OCI-LY1 (cell line): Measurements from ENCODE around the gene SEMA4A.

Experiments used
- EZH2 ChIP-seq: fragments of 200-600 bp; sonication (generic), shearing (Covaris generic); IDR thresholded peaks from 2 replicates; pipeline ENCODE4 v1.8.0; 2017; ENCODE audit warnings: borderline replicate concordance, mixed run types, mild to moderate bottlenecking, antibody characterized with exemption, low read length, moderate library complexity, mixed read lengths
- TF ChIP-seq, protein P1 (sequence below): fragments of 200-600 bp; sonication (generic), shearing (Covaris generic); IDR thresholded peaks from 2 replicates; pipeline ENCODE4 v1.5.1; 2017; ENCODE audit warnings: mild to moderate bottlenecking, antibody characterized with exemption, low read length, moderate library complexity, mixed read lengths

DNA sequence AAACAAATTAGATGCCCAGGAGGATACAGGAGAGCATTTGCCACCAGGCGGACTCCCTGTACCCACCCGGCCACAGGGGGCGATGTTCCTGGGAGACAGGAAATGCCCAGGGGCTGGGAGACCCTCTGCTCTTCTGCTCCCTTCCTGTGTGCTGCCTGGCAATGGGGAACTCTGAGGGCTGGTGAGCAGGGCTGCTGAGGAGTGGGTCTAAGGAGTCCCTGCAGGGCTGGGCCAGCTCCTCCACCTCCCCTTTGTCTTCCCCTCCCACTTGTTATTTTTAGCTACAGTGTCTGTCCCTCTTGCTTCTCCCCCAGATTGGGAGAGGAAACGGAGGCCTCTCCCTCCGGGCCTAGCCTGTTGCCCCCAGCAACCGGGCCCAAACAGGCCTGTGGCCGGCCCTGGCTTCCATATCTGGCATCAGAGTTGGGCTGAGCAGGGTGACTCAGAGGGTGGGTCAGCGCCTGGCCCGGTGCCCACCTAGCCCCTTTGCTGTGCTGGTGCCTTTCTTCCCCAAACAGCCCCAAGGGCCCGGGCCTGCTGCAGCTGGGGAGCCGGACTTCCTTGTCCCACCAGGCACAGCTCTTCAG, 27.2 kb upstream of the SEMA4A start:
- no peak for TF ChIP-seq EZH2
- TF ChIP-seq, protein P1, sequence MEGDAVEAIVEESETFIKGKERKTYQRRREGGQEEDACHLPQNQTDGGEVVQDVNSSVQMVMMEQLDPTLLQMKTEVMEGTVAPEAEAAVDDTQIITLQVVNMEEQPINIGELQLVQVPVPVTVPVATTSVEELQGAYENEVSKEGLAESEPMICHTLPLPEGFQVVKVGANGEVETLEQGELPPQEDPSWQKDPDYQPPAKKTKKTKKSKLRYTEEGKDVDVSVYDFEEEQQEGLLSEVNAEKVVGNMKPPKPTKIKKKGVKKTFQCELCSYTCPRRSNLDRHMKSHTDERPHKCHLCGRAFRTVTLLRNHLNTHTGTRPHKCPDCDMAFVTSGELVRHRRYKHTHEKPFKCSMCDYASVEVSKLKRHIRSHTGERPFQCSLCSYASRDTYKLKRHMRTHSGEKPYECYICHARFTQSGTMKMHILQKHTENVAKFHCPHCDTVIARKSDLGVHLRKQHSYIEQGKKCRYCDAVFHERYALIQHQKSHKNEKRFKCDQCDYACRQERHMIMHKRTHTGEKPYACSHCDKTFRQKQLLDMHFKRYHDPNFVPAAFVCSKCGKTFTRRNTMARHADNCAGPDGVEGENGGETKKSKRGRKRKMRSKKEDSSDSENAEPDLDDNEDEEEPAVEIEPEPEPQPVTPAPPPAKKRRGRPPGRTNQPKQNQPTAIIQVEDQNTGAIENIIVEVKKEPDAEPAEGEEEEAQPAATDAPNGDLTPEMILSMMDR, result peak; percentile 27; the same call in 1 of the 2 replicates
